Effector memory CD4-positive, alpha-beta T cell (primary cell): ENCODE data around the gene RBM10.

Source experiments
- DNase-seq, 3 donors: peaks; one replicate each; pipeline ENCODE4 v3.0.0-alpha.2; 2020
- H3K27ac ChIP-seq: 2 replicates; pipeline ENCODE4 v1.7.0; 2013; ENCODE audit warnings: mild to moderate bottlenecking, low read length, moderate library complexity; ENCODE audit not compliant: insufficient read depth, poor library complexity, severe bottlenecking
- H3K27me3 ChIP-seq: replicated peaks from 2 replicates; pipeline ENCODE4 v1.7.0; 2013; ENCODE audit warnings: mild to moderate bottlenecking, low read length; ENCODE audit not compliant: insufficient read depth, control insufficient read depth, poor library complexity, severe bottlenecking
- H3K36me3 ChIP-seq: 2 replicates; pipeline ENCODE4 v1.7.0; 2013; ENCODE audit warnings: mild to moderate bottlenecking, low read length, moderate library complexity; ENCODE audit not compliant: control insufficient read depth, insufficient read depth
- H3K4me1 ChIP-seq: 2 replicates; pipeline ENCODE4 v1.7.0; 2013; ENCODE audit warnings: low read length, mild to moderate bottlenecking; ENCODE audit not compliant: control insufficient read depth, insufficient read depth, poor library complexity, severe bottlenecking
- H3K4me3 ChIP-seq: 2 replicates; pipeline ENCODE4 v1.7.0; 2013; ENCODE audit warnings: low read length, low read depth, mild to moderate bottlenecking; ENCODE audit not compliant: insufficient read depth, poor library complexity, severe bottlenecking
- H3K9me3 ChIP-seq: 2 replicates; pipeline ENCODE4 v1.7.0; 2013; ENCODE audit warnings: mild to moderate bottlenecking, low read length, moderate library complexity; ENCODE audit not compliant: control insufficient read depth

RBM10 gene

GRCh38 chrX:47148946-47149345 is 3.9 kb downstream of the RBM10 start:
- no peak overlapping the region for H3K4me3 ChIP-seq
- peaks cover 5% of the 10 kb centered on the region for H3K4me1 ChIP-seq
- no peaks in the 10 kb centered on the region for H3K27me3 ChIP-seq
- no peaks in the 10 kb centered on the region for H3K9me3 ChIP-seq
- no peak for DNase-seq
- H3K36me3 ChIP-seq = peaks cover 3% of the 10 kb centered on the region
- no peak overlapping the region for H3K27ac ChIP-seq

- Histone ChIP-seq H3K4me1 (peaks cover under 1% of the 10 kb centered on the region), H3K4me3 (no peak overlapping the region), H3K36me3 (peaks cover 3% of the 10 kb centered on the region), H3K9me3 (no peaks in the 10 kb centered on the region), H3K27me3 (no peaks in the 10 kb centered on the region), H3K27ac (no peak overlapping the region)
- DNase-seq = no peak
Measured at GRCh38 chrX:47151435-47151834, 6.4 kb downstream of the RBM10 start.

GRCh38 chrX:47156611-47157520 is 11.8 kb downstream of the RBM10 start:
- H3K4me1 ChIP-seq = no peaks in the 10 kb centered on the region
- no peak overlapping the region for H3K4me3 ChIP-seq
- H3K27ac ChIP-seq = no peak overlapping the region
- no peaks in the 10 kb centered on the region for H3K27me3 ChIP-seq
- no peaks in the 10 kb centered on the region for H3K9me3 ChIP-seq
- H3K36me3 ChIP-seq = peaks cover 5% of the 10 kb centered on the region
- DNase-seq = no peak

GRCh38 chrX:47158131-47158530 is 13.1 kb downstream of the RBM10 start:
- Histone ChIP-seq H3K27ac (no peak overlapping the region), H3K4me1 (no peaks in the 10 kb centered on the region), H3K36me3 (peaks cover 5% of the 10 kb centered on the region), H3K4me3 (no peak overlapping the region), H3K9me3 (no peaks in the 10 kb centered on the region), H3K27me3 (no peaks in the 10 kb centered on the region)
- no peak for DNase-seq

- Histone ChIP-seq H3K4me3 (no peak overlapping the region), H3K9me3 (no peaks in the 10 kb centered on the region), H3K27me3 (no peaks in the 10 kb centered on the region), H3K36me3 (peaks cover 5% of the 10 kb centered on the region), H3K27ac (no peak overlapping the region), H3K4me1 (no peaks in the 10 kb centered on the region)
- DNase-seq = no peak
Measured at GRCh38 chrX:47158781-47159180, 13.8 kb downstream of the RBM10 start.

- Histone ChIP-seq H3K4me3 (no peak overlapping the region), H3K27me3 (no peaks in the 10 kb centered on the region), H3K4me1 (no peaks in the 10 kb centered on the region), H3K9me3 (no peaks in the 10 kb centered on the region), H3K27ac (no peak overlapping the region), H3K36me3 (peaks cover 5% of the 10 kb centered on the region)
- DNase-seq = no peak
Measured at GRCh38 chrX:47160781-47161180, 15.8 kb downstream of the RBM10 start.

GRCh38 chrX:47162927-47163583 is 18.0 kb downstream of the RBM10 start:
- no peaks in the 10 kb centered on the region for H3K27me3 ChIP-seq
- H3K27ac ChIP-seq = no peak overlapping the region
- no peak overlapping the region for H3K4me3 ChIP-seq
- no peaks in the 10 kb centered on the region for H3K36me3 ChIP-seq
- H3K4me1 ChIP-seq = no peaks in the 10 kb centered on the region
- no peak for DNase-seq
- no peaks in the 10 kb centered on the region for H3K9me3 ChIP-seq

- no peak for DNase-seq
- H3K4me3 ChIP-seq = no peak overlapping the region
- H3K4me1 ChIP-seq = no peaks in the 10 kb centered on the region
- no peaks in the 10 kb centered on the region for H3K9me3 ChIP-seq
- no peaks in the 10 kb centered on the region for H3K27me3 ChIP-seq
- peaks cover 3% of the 10 kb centered on the region for H3K36me3 ChIP-seq
- H3K27ac ChIP-seq = no peak overlapping the region
Measured at GRCh38 chrX:47164420-47164819, 19.4 kb downstream of the RBM10 start.

- no peaks in the 10 kb centered on the region for H3K27me3 ChIP-seq
- peaks cover 12% of the 10 kb centered on the region for H3K36me3 ChIP-seq
- no peak overlapping the region for H3K27ac ChIP-seq
- no peaks in the 10 kb centered on the region for H3K9me3 ChIP-seq
- no peaks in the 10 kb centered on the region for H3K4me1 ChIP-seq
- no peak overlapping the region for H3K4me3 ChIP-seq
- DNase-seq = no peak
Measured at GRCh38 chrX:47166126-47166525, 21.1 kb downstream of the RBM10 start.

- no peak overlapping the region for H3K4me3 ChIP-seq
- no peak for DNase-seq
- H3K9me3 ChIP-seq = no peaks in the 10 kb centered on the region
- peaks cover 30% of the 10 kb centered on the region for H3K36me3 ChIP-seq
- H3K27ac ChIP-seq = no peak overlapping the region
- no peaks in the 10 kb centered on the region for H3K27me3 ChIP-seq
- no peaks in the 10 kb centered on the region for H3K4me1 ChIP-seq
Measured at GRCh38 chrX:47168495-47169073, 23.6 kb downstream of the RBM10 start.
